ENCODE data around the gene GREB1L. TPM values are rescaled to one million over a fixed set of nuclear protein-coding genes. Genes with fewer than 3 reads are reported as not detected.

Gene GREB1L
- 1.7 to 3.9 TPM (median 2.2 TPM) in 5 replicates for total RNA-seq (2022; extraction: Qiagen RNA extraction; ENCODE audit: low read depth)

DNA sequence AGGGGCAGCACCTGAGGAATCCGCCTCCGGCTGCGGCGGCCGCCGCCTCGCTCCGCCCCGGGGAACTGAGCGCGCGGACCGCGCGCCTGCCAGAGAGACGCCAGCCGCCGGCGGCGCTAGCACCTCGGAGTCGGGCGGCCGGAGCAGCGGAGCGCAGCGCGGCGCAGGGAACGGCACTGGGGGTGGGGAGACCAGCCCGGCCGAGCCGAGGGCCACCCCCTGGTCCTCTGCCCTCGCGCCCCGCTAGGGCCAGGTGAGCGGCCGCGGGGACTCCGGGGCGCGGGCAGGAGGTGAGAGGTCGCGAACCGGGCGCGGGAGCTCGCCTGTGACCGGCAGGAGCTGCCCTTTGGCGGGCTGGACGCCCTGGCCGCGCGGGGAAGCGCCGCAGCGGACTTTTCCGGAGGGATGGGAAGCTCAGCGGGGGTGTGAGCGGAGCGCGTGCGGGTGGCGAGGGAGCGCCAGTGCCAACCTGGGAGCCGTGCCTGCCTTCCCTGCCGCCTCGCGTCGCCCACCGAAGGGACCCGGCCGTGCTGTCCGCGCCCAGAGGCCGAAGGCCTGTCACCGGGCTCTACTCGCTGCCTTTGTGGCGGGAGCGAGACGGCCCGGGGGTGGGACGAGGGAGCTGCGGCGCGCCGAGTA, at the start of gene GREB1L:
Gene GREB1L, plus strand, starts transcription at position 92 of the 639 bp plus-strand sequence. CDS start 141,287 bp downstream, outside the sequence.

Other genes with a start within 250 kb of the GREB1L start
- gene ROCK1, start 130.4 kb upstream of the GREB1L start, total RNA-seq (2022; extraction: Qiagen RNA extraction; ENCODE audit: low read depth): 15.8 to 22.8 TPM (median 19.9 TPM) in 5 replicates